PC-3 (cell line): ENCODE data around the gene NCAPD2.

Source experiments
- CTCF ChIP-seq: fragments of 300-600 bp; sonication (generic); conservative IDR thresholded peaks from 2 replicates; pipeline ENCODE4 v1.5.1; 2017; ENCODE audit warnings: antibody characterized with exemption, low read depth, mild to moderate bottlenecking, low read length
- EZH2 ChIP-seq: fragments of 300-600 bp; sonication (generic); IDR thresholded peaks from one replicate; pipeline ENCODE4 v1.6.1; 2017; ENCODE audit warnings: antibody characterized with exemption, mild to moderate bottlenecking, low read length; ENCODE audit not compliant: unreplicated experiment
- EZH2phosphoT487 ChIP-seq: fragments of 300-600 bp; sonication (generic); IDR thresholded peaks from 2 replicates; pipeline ENCODE4 v1.6.1; 2018; ENCODE audit warnings: mild to moderate bottlenecking, antibody characterized with exemption, low read length, borderline replicate concordance

- TF ChIP-seq EZH2 (no peak), CTCF (no peak), EZH2phosphoT487 (no peak)
These were observed 79.1 kb downstream of the NCAPD2 start for GRCh38 chr12:6573001-6573400.
